GM18873 (cell line): ENCODE data around the gene GPX1.
"Not testable (repeated sequence)": the region's sequence is repeated elsewhere in the genome, so short reads cannot be mapped to it uniquely, and the experiment has no call there.

ENCODE experiments used
- ATAC-seq: cut with Tn5 transposase; IDR thresholded peaks from one replicate; pipeline ENCODE4 v1.9.1; 2021; ENCODE audit warnings: mild to moderate bottlenecking, moderate library complexity, moderate number of reproducible peaks; ENCODE audit not compliant: unreplicated experiment, low FRiP score

GPX1 gene

GRCh38 chr3:49358884-49359225 is 702 bp upstream of the GPX1 start:
- ATAC-seq: no peak

DNA sequence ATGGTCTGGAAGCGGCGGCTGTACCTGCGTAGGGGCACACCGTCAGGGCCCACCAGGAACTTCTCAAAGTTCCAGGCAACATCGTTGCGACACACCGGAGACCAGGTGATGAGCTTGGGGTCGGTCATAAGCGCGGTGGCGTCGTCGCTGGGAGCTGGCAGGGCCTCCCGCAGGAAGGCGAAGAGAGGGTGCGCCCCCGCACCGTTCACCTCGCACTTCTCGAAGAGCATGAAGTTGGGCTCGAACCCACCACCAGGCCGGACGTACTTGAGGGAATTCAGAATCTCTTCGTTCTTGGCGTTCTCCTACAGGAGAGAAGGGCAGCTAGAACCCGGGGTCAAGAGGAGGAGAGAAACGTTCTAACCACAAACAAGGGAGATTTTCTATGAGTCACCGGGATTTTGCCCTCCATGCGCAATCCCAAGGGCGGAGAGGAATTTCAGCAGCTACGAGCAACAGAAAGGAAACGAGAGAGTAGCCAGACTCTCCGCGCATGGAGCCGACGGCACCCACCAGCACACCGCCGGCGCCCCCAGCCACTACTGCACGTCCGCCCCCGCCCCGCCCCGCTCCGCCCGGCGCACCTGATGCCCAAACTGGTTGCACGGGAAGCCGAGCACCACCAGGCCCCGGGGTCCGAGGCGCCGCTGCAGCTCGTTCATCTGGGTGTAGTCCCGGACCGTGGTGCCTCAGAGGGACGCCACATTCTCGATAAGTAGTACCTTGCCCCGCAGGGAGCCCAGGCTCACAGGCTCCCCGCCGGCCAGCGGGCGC is 523 bp downstream of the GPX1 start:
- ATAC-seq: peak; percentile 14

GRCh38 chr3:49357095-49357442 is 1.1 kb downstream of the GPX1 start:
- not testable (repeated sequence) for ATAC-seq

GRCh38 chr3:49352890-49353421 is 5.2 kb downstream of the GPX1 start:
- no peak for ATAC-seq

DNA sequence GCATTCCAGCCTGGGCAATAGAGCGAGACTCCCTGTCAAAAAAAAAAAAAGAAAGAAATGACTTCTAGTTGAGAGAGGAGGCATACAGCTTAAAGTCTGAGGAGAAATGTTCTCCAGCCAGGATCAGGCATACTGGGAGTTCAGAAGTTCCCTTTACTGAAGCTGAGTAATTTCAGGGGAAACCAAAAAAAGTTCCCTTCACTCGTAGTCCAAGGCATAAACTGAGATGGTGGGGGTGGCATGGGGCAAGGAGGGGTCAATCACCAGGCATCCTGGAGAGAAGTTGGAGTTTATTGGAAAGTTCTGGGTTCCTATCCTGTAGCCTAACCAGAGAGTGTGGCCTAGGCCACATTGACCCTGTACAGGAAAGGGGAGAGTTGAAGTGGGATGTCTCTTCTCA is 5.9 kb downstream of the GPX1 start:
- no peak for ATAC-seq

DNA sequence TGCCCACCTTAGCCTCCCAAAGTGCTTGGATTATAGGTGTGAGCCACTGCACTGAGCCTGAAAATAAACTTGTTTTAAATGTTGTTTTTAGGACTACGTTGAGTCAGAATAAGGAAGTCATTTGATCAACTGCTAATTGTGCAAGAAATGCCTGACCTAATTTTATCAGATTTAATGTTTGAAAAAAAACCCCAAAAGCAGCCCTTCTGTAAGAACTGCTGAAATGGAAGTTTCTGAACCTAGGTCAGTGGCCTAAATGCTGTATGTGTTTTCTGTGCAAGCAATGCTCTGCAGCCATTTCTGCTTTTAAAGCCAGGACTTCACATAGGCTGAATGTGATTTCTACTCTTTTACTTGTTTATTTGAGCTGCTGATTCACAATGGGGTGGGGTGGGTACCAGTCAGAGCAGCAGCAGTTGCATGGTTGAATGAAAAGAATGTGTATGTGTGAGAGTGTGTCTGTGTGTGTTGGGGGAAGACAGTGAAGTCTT is 6.6 kb downstream of the GPX1 start:
- no peak for ATAC-seq

DNA sequence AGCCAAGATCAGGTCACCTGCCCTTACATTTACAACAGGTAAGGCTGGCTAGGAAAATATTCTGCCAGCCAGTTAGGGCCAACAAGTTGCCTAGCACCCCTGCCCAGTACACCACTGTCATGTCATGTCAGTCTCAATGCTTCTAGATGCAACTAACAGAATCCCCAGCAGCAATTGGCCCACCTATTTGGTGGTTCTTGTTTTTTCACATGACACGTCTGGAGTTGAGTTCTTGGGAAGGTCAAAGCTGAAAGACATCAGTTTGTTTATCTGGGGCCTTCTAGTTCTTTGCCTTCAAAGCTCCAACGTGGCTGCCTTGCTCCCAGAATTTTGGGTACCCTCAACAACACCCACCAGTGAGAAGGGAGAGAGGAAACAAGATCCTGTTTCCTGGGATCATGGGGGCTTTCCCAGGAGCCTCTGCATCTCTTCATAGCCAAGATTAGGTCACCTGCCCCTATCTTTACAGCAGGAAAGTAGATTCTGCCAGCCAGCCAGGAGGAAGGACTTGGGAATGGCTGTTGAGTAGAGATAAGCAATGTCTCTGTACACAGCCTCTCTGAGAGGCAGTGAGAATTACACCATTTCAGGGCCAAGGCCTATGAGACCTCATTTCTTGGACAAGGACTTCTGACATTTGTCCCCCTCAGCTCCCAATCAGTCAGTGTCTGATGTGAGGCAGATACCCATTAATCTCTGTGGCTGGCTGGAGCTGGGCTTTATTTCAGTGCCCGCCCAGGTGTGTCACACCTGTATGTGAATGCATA is 8.6 kb downstream of the GPX1 start:
- no peak for ATAC-seq

- ATAC-seq: not testable (repeated sequence)
Observed at GRCh38 chr3:49348361-49348760, 9.8 kb downstream of the GPX1 start.

DNA sequence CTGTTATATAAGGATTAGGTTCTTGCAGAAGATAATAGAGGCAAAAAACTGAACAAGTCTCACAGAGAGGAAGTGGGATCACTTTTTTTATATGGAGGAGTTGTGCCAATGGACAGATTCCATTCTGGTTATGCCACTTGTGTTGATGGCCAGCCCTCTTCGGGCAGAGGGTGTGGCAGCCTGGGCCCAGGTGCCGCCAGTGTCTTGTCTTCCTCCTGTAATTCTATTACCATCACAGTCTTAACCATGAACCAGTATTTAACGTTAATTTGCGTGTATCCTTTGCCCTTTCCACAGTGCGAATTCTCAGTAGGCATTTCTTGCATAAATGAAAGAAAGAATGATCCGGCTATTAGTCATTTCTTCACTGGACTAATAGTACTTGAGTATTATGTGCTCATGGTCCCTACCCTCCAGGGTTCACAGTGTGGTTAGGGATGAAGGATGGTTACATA is 11.3 kb downstream of the GPX1 start:
- no peak for ATAC-seq

GRCh38 chr3:49343163-49343562 is 15.0 kb downstream of the GPX1 start:
- no peak for ATAC-seq

DNA sequence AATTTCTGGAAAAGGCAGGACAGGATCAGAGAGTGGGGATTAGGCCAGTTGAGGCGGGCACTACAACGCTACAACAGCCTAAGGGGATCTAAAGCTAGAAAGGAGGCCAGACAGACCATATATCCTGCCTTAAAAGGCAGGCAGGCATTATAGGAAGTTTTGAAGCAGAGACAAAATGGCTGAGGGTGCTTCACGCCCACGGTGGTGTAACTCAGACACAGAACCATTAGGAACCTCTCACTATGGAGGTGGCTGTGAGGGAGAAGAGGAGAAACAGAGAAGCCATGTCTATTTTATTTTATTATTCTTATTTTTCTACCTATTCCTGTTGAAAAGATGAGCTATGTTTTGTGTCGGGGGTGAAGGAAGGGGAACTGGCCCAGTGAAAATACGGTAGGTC is 16.2 kb downstream of the GPX1 start:
- no peak for ATAC-seq

DNA sequence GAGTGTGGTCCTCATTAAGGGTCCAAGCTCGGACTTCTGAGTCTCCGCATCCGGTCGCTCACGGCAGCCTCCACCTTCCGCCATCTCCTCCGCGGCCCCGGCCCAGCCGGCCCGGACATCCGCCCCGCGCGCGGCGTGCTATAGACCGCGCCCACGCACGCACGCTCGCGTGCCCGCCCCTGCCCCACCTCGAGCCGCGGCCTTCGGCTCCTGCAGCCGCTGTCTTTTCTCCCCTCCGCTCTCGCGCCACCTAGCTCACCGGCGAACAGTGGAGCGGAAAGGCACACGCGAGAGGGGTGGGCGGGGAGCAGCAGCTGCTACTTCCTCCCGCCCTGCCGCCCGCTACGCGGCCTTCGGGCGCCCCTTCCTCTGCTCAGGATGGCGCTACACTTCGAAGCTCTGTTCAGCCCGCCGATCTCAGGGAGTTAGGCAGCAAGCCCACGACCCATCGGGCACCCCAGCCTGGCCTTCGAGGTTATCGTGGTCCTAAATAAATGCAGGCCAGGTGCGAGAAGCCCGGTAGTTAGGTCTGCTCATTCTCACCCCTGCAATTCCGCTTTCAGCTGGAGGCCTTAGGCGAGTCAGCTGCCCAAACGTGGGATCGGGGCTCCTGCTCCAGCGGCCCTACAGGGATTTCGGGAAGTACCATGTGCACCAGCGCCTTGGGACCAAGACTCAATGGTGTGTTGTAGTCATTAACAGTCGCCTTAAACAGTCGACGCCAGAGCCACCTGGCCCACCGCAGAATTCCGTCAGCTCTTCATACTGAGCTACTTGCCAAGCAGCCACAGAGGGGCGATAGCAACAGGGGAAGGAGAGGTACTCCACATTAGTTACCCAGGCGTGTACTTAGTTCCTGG is 18.0 kb downstream of the GPX1 start, which contains the start of gene USP4:
Gene USP4, minus strand, starts transcription at position 113 of the 860 bp plus-strand sequence. Its CDS starts 29 bp downstream, at position 84.
- peak; percentile 52 for ATAC-seq

DNA sequence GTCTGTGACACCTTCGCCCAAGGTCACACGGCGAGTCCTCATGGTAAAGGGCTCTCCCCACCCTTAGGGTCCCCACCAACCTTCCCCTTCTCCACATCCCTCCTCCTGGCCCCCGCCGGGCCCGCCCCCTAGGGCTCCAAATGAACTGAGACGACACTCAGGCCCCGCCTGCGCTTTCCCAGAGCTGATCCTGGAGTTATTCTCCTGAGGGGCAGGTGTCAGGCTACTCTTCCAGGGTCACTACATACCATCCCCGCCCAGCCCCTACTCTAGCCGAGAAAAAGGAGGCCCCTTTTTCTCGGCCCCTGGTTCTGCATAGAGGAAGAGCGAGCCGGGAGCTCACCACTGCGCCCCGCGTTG is 18.6 kb downstream of the GPX1 start:
- ATAC-seq: peak; percentile 3

DNA sequence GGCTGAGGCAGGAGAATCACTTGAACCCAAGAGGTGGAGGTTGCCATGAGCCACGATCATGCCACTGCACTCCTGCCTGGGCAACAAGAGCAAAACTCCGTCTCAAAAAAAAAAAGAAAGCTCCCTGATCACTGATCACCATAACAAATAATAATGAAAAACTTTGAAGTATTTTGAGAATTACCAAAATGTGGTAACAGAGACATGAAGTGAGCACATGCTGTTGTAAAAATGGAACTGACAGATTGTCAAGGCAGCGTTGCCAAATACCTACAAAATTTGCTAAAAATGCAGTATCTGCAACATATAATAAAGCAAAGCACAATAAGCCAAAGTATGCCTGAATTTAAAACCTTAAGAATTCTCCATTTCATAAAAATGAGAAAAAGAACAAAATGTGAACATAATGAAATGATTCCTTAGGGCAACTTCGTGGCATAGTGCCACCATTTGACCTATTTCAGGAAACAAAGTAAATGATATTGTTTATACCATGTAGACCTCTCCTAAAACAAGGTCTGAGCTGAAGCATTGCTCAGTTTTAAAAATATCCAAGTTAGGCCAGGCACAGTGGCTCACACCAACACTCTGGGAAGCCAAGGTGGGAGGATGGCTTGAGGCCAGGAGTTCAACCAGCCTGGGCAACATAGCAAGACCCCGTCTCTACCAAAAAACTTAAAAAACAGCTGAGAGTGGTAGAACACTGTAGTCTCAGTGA is 24.1 kb downstream of the GPX1 start:
- no peak for ATAC-seq

DNA sequence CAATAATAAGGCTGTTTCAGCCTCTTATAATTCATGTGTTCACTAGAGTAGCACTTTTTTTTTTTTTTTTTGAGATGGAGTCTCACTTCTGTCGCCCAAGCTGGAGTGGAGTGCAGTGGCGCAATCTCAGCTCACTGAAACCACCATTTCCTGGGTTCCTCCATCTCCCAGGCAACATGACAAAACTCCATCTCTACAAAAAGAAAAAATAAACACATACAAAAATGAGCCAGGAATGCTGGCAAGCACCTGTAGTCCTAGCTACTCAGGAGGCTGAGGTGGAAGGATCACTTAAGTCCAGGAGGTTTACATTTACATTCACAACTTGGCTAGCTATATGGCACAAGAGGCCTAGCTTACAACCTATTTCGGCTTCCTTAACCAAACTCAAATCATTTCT is 25.1 kb downstream of the GPX1 start:
- ATAC-seq: no peak

DNA sequence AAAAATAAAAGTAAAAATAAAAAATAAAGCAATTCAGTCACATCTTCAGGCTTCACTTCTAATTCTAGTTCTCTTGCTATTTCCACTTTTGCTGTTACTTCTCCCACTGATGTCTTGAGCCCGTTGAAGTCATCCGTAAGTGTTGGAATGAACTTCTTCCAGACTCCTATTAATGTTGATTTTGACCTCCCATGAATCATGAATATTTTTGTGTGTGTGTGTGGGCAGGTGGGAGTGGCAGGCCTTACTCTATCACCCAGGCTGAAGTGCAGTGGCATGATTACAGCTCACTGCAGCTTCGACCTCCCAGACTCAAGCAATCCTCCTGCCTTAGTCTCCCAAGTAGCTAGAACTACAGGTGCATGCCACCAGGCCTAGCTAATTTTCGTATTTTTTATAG is 29.0 kb downstream of the GPX1 start:
- ATAC-seq: no peak

DNA sequence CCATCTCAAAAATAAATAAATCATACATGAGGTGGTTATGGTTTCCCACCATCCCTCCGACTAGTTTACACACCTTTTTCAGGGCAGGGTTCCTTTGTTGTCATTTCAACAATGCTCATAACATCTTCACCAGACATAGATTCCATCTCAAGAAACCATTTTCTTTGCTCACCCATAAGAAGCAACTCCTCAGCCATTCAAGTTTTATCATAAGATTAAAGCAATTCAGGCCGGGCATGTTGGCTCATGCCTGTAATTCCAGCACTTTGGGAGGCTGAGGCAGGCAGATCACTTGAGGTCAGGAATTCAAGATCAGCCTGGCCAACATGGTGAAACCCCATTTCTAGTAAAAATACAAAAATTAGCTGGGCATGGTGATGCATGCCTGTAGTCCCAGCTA is 29.8 kb downstream of the GPX1 start:
- not testable (repeated sequence) for ATAC-seq

DNA sequence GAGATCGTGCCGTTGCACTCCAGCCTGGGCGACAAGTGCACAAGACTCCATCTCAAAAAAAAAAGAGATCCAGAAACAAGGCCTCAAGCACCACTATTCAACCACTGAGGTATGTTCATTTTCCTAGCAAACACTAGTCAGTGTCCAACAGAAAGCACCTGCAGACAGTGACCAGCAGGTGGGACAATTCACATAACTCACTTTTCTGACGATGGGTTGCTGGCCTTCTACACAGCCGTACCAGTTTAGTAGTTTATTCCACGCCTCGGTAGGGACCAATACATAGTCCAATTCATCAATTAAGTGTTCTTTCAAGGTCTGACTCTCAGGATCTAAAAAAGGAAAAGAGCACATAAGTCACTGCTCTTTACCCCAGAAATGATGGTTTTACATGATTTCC is 30.7 kb downstream of the GPX1 start:
- no peak for ATAC-seq

DNA sequence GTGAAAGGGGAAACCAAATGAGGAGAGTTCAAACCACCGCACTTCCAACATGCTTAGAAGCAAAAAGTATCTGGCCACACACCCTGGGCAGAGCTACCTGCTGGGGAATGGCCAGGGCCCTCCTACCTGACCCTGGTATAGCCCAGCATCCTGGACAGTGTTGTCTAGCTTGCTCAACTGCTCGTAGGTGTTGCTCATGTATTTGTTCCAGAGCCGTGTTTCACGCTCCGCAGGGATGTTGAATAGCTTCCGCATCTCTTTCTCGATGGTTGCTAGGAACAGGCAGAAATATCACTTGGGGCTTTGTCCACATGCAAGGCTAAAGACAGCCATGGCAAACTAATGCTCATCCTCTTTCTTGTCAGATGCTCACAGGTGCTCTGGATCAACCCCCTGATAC is 33.4 kb downstream of the GPX1 start:
- ATAC-seq: no peak
